Measurements from ENCODE around the gene SLC6A12.

Gene SLC6A12

DNA sequence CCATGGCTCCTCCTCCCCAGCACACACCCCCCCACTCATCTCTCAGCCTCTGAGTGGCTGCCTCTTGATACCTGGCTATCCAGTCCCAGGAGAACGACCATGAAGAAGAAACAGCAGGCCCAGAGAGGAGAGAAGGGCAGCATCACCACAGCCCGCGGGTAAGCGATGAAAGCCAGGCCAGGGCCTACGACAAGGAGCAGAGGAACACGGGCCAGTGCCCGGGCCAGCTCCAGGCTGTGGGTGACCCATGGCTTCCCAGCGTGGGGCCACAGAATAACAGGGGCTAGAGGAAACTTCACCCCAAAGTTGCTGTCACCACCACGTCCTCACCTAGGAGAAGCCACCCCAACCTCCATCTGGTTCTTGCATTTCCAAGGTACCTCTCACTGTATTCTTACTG, 10.4 kb upstream of the SLC6A12 start:
- peaks cover 0 to 3% (median 0%) of the 10 kb centered on the region in 4 donors for H3K4me1 ChIP-seq
- no peaks in the 10 kb centered on the region for H3K36me3 ChIP-seq
- no peak overlapping the region for H3K27ac ChIP-seq
- H3K9me3 ChIP-seq = no peaks in the 10 kb centered on the region
- H3K4me3 ChIP-seq = no peak overlapping the region
- TF ChIP-seq, protein P1, sequence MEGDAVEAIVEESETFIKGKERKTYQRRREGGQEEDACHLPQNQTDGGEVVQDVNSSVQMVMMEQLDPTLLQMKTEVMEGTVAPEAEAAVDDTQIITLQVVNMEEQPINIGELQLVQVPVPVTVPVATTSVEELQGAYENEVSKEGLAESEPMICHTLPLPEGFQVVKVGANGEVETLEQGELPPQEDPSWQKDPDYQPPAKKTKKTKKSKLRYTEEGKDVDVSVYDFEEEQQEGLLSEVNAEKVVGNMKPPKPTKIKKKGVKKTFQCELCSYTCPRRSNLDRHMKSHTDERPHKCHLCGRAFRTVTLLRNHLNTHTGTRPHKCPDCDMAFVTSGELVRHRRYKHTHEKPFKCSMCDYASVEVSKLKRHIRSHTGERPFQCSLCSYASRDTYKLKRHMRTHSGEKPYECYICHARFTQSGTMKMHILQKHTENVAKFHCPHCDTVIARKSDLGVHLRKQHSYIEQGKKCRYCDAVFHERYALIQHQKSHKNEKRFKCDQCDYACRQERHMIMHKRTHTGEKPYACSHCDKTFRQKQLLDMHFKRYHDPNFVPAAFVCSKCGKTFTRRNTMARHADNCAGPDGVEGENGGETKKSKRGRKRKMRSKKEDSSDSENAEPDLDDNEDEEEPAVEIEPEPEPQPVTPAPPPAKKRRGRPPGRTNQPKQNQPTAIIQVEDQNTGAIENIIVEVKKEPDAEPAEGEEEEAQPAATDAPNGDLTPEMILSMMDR (IDR thresholded peaks at IDR 0.05) = no peak
- intact Hi-C loops (cut with DNase I; ENCODE audit: low total_unique reads) = no loop called here
- peaks cover 0 to 28% of the 10 kb centered on the region in 2 donors for H3K27me3 ChIP-seq
- DNase-seq = peak in 1 of 2 donors; percentile 11

DNA sequence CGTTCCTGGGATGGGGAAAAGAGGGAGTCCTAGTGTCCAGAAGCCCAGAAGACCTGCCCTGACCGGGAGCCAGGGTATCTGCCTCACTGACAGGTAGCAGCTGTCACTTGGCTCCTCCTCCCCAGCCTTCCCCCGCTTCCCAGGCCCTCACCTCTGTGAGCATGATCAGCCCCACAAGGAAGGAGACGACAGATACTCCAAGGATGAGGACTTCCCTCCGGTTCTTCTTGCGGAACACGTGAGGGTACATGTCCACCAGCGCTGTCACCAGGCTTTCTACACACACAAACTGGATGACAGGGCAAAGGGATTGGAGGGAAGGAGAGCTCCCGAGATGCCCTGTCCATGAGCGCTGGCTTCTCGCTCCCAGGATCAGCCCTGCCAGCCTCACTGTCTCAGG, 9.9 kb upstream of the SLC6A12 start:
- peak in 1 of 2 donors; percentile 3 for DNase-seq
- H3K4me1 ChIP-seq = peaks cover 0 to 3% (median 0%) of the 10 kb centered on the region in 4 donors
- TF ChIP-seq, protein P1 (IDR thresholded peaks at IDR 0.05) = no peak
- H3K27me3 ChIP-seq = peaks cover 0 to 33% of the 10 kb centered on the region in 2 donors
- H3K4me3 ChIP-seq = no peak overlapping the region
- no peaks in the 10 kb centered on the region for H3K36me3 ChIP-seq
- intact Hi-C loops (cut with DNase I; ENCODE audit: low total_unique reads) = no loop called here
- H3K27ac ChIP-seq = no peak overlapping the region
- H3K9me3 ChIP-seq = no peaks in the 10 kb centered on the region

DNA sequence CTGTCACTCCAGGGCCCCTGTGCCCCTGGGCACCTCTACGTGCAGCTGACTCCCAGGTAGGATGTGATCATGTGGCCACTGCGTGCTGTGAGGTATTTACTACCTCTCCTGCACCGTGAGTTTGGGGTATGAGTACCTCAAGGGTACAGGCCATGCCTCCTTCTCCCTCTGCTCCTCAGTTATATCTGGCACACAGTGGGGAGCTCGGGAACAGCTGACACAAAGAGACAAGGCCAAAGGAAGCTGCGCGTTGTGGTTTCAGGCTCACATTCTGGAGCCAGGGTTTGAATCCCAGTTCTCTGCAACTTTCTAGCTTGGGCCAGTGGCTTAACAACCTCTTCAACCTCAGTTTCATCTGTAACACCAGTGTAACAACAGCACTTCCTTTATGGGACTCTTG, 7.8 kb upstream of the SLC6A12 start:
- H3K4me1 ChIP-seq = peaks cover 0 to 3% (median 0%) of the 10 kb centered on the region in 4 donors
- peaks cover 0 to 35% of the 10 kb centered on the region in 2 donors for H3K27me3 ChIP-seq
- no peak overlapping the region for H3K4me3 ChIP-seq
- H3K36me3 ChIP-seq = no peaks in the 10 kb centered on the region
- H3K27ac ChIP-seq = no peak overlapping the region
- TF ChIP-seq, protein P1 (IDR thresholded peaks at IDR 0.05) = no peak
- H3K9me3 ChIP-seq = no peaks in the 10 kb centered on the region
- DNase-seq = no peak
- intact Hi-C loops (cut with DNase I; ENCODE audit: low total_unique reads) = no loop called here

DNA sequence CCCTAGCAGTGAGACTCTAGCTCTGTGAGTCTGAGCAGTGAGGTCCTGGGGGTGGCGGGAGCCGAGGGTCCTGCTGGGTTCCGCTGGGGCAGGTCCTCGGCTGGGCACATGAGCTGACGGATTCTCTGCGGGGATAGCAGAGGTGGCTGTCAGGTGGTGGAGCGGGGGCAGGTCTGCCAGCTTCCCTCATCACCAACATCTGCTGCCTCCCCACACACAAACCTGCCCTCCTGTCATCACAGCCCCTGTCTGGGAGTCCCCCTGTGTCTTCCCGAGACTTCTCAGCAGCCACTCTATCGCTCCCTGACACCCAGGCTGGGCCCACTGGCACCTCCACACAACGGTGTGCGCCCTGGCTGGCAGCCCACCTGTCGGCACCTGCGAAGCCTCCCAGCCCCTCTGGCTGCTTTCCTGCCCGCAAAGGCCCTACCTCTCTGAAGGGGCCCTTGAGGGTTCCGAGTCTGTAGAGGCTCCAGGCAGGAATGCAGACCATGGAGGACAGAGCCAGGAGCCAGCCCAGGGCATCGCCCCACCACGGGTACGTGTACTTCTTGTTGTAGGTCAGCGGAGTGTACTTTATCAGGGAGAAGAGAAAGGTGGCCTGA, 7.1 kb upstream of the SLC6A12 start:
- Histone ChIP-seq H3K4me3 (no peak overlapping the region), H3K36me3 (no peaks in the 10 kb centered on the region), H3K27ac (no peak overlapping the region), H3K27me3 (peaks cover 0 to 35% of the 10 kb centered on the region in 2 donors), H3K9me3 (no peaks in the 10 kb centered on the region), H3K4me1 (peaks cover 0 to 3% (median 0%) of the 10 kb centered on the region in 4 donors)
- TF ChIP-seq, protein P1 (IDR thresholded peaks at IDR 0.05) = no peak
- intact Hi-C loops (cut with DNase I; ENCODE audit: low total_unique reads) = no loop called here
- no peak for DNase-seq

DNA sequence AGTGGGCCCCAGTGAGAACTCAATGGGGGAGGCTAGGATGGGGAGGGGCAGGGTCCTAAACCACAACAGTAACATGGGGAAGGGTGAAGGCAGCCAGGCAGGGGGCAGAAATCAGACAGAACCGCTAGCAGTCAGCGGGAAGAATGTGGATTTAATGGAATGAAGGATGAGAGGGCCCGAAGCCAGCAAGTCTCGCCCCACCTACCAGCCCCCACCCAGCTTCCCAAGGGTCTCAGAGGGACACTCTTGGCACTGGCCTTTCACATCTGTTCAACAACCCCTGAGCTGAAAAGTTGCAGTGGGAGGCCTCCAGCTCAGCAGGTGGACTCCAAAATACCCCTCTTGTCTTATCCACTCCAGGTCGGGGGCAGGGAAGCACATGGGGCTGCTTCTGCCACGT, 6.5 kb upstream of the SLC6A12 start:
- Histone ChIP-seq H3K4me1 (peaks cover 0 to 3% (median 0%) of the 10 kb centered on the region in 4 donors), H3K36me3 (no peaks in the 10 kb centered on the region), H3K27ac (no peak overlapping the region), H3K4me3 (no peak overlapping the region), H3K27me3 (peaks cover 0 to 35% of the 10 kb centered on the region in 2 donors), H3K9me3 (no peaks in the 10 kb centered on the region)
- no peak for DNase-seq
- intact Hi-C loops (cut with DNase I; ENCODE audit: low total_unique reads) = no loop called here
- TF ChIP-seq, protein P1 (IDR thresholded peaks at IDR 0.05) = no peak
